Dedifferentiated amniotic fluid mesenchymal stem cell (primary cell): ENCODE measurements around the gene RIPK4.

Experiments used
- DNase-seq: peaks from one replicate; pipeline ENCODE4 v3.0.0-alpha.2; 2016; ENCODE audit errors: extremely low spot score

Gene RIPK4

GRCh38 chr21:41753006-41753898, 13.6 kb downstream of the RIPK4 start:
- DNase-seq = no peak

GRCh38 chr21:41752231-41752681, 14.6 kb downstream of the RIPK4 start:
- peak; percentile 33 for DNase-seq

- no peak for DNase-seq
Measured at GRCh38 chr21:41751611-41752011, 15.2 kb downstream of the RIPK4 start.

- no peak for DNase-seq
Measured at GRCh38 chr21:41750532-41751151, 16.2 kb downstream of the RIPK4 start.

GRCh38 chr21:41750051-41750450, 16.8 kb downstream of the RIPK4 start:
- no peak for DNase-seq

- DNase-seq = no peak
Measured at GRCh38 chr21:41749286-41749685, 17.6 kb downstream of the RIPK4 start.

- no peak for DNase-seq
Measured at GRCh38 chr21:41747943-41748738, 18.7 kb downstream of the RIPK4 start.

- DNase-seq = no peak
Measured at GRCh38 chr21:41746744-41747006, 20.2 kb downstream of the RIPK4 start.

GRCh38 chr21:41745971-41746743, 20.7 kb downstream of the RIPK4 start:
- DNase-seq = no peak

GRCh38 chr21:41745026-41745820, 21.6 kb downstream of the RIPK4 start:
- no peak for DNase-seq

- no peak for DNase-seq
Measured at GRCh38 chr21:41744028-41744930, 22.6 kb downstream of the RIPK4 start.

- no peak for DNase-seq
Measured at GRCh38 chr21:41743321-41744027, 23.4 kb downstream of the RIPK4 start.

GRCh38 chr21:41742073-41742875, 24.6 kb downstream of the RIPK4 start:
- no peak for DNase-seq

- DNase-seq = no peak
Measured at GRCh38 chr21:41741253-41742072, 25.4 kb downstream of the RIPK4 start.

GRCh38 chr21:41740604-41741252, 26.1 kb downstream of the RIPK4 start:
- no peak for DNase-seq

- no peak for DNase-seq
Measured at GRCh38 chr21:41739936-41740335, 26.9 kb downstream of the RIPK4 start.

- no peak for DNase-seq
Measured at GRCh38 chr21:41739011-41739410, 27.8 kb downstream of the RIPK4 start.
